ENCODE results near the gene SZT2.
"Not testable (repeated sequence)": the region's sequence is repeated elsewhere in the genome, so short reads cannot be mapped to it uniquely, and the experiment has no call there.

SZT2 gene

DNA sequence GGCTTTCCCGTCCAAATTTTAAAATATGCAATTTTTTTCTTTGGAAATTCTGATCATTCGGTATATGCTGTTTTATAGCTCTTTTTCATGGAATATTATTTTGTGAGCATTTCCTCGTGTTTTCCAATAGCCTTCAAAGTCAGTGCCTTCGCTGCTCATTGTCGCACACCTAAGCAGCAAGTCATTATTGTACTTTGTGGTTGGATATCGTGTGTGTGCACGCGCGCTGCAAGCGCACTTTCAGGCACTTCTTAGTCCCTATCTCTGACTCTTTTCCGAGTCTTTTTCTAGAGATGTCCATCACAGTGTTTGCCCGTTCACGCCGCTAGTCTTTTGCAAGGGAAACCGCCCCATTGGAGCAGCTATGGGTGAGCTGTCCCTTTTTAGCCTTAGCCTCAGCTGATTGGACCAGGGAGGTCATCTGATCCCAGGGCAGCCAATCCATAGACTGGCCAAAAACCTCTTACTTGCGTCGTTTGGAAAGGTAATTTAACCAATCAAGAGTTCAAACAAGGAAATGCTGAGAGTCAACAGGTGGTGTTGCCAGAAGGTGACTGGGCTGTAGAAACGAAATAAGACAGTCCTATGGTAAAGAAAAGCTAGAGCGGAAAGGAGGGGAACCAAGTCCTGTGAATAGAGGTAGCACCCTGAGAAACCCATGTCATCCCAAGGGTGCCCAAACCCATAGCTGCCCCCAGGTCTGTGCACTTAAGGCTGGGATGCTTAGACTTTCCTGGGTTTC lies 64.7 kb downstream of the SZT2 start:
- peak; percentile 34 for DNase-seq (ENCODE audit: low read depth)

DNA sequence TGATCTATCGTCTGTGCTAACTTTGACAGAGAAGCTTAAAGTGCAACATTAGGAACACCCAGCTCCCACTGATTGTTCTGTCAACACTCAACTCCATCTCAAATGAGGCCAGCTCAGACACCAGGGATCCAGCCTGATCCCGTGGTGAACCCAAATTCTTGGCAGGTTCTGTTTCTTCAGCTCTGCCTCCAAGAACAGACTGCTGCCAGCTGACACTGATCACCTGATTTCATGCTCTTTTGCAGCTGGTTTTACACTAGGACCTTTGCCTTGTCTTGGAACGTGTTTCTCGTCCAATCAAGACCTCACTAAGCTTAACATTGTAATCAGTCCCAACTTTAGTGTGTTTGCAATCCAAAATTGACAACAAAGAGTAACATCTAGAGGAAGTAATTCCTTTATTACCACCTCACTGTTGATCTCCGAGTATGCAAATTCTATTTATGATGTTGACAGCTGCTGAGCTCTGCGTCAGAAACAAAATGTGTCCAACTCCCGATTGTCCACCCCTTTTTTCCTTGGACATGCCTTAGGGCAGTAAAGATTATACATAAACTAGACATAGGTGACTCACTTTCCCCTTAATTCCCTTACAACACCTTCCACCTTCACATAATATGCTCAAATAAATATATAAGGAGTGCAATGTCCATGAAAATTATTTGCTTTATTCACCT lies 65.7 kb downstream of the SZT2 start:
- no peak for DNase-seq (ENCODE audit: low read depth)

DNA sequence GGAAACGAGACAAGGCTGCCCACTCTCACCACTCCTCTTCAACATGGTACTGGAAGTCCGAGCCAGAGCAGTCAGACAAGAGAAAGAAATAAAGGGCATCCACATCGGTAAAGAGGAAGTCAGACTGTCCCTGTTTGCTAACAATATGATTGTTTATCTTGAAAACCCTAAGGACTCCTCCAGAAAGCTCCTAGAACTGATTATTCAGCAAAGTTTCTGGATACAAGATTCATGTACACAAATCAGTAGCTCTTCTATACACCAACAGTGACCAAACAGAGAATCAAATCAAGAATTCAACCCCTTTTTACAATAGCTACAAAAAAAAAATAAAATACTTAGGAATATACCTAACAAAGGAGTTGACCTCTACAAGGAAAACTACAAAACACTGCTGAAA lies 68.7 kb downstream of the SZT2 start:
- DNase-seq (ENCODE audit: low read depth): not testable (repeated sequence)

DNA sequence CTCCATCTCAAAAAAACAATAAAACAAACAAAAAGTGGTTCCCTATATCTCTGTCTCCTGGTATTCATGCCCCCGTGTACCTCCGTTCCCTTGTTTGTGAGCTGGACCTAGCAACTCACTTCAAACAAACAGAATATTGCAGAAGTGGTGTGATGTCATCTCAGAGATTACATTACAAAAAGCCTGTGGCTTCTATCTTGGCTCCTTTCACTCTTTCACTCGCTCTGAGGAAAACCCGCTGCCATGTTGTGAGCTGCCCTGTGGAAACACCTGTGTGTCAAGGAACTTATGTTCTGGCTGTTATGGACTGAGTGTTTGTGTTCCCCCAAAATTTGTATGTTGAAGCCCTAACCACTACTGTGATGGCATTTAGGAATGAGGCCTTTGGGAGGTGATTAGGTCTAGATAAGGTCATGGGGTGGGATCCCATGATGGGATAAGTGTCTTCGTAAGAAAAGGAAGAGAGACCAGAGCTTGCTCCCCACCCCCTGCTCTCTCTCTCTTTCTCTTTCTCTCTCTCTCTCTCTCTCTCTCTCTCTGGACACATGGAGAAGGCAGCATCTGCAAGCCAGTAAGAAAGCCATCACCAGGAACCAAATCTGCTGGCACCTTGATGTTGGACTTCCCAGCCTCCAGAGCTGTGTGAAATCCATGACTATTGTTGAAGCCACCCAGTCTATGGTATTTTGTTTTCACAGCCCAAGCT lies 71.4 kb downstream of the SZT2 start:
- DNase-seq (ENCODE audit: low read depth): no peak

DNA sequence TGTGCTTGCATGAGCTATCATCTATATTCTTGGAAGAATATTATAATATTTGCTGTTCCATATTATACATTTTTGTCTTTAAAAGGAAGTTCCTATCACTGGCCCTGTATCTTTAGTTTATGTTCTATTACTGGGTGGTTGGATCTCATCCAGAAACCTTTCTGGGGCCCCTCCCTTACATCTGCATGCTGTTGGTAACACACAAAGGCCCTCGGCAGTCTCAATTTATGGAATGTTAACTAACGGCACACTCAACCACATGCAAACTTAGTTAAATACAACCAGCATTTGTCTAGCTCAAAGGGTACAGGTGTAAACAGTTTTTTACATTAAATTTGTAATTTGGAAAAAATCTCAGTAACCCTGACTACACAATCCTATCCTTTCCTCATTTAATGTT lies 73.8 kb downstream of the SZT2 start:
- no peak for DNase-seq (ENCODE audit: low read depth)

DNA sequence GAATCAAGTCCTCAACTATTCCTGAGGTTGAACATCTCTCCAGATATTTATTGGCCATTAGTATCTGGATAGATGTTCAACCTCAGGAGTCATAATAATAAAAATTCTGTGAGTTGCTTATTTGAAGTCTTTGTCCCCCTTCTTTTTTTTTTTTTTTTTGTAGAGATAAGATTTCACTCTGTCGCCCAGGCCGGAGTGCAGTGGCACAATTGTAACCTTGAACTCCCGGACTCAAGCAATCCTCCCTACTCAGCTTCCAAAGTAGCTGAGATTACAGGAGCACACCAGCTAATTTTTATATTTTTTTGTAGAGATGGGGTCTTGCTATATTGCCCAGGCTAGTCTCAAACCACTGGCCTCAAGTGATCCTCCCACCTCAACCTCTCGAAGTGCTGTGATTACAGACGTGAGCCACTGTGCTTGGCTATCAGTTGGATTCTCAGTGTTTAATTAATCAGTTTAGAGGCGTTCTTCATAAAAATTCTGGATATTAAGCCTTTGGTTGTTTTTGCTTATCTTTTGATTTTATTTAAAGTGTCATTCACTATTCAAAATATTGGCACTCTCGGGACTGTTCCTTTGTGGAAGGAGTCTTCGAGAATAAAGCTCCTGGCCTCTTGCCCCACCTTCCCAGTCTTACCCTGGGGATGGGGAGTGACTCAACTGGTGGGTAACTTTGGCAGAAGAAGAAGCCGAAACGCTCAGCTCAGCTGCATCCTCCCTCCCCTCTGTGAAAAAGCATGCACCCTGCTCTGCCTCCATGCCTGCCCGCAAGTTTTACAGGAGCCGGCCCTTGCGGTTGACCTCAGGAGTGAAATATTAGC lies 75.2 kb downstream of the SZT2 start:
- no peak for DNase-seq (ENCODE audit: low read depth)

DNA sequence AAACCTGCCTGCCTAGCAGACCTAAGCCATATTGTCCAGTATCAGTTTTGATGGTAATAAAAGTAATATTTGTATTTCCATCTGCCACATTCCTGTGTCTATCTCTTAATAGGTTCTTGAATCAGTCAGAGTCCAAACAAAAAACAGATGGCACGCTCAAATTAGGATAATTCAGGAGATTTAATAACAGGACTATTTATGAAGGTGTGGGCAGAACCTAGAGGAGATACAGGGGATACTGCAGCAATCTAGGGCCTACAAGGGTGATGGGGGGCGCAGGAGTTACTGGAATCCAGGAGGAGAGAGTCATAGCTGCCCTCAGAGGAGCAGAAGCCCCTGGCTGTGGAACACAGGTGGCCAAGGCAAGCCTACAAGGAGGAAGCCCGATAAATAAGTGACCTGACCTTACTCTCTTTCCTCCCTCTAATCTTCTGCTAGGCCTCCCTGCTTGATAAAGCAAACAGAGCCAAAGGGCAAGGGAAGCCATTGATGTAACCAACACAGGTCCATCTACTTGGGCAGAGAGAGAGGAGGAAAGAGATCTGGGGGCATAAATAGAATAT lies 75.9 kb downstream of the SZT2 start:
- no peak for DNase-seq (ENCODE audit: low read depth)

DNA sequence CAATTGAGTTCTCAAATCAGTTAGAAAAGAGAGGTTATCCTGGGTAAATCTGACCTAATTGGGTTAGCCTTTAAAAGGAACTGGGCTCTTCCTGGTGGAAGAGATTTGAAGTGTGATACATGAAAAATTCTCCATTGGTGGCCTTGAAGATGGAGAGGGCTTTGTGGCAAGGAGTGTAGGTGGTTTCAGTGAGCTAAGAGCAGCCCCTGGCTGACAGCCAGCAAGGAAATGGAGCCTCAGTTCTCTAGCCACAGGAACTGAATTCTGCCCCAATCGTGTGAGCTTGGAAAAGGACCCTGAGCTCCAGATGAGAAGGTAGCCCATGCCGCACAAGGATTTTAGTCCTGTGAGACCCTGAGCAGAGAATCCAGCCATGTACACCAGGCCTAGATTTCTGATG lies 76.7 kb downstream of the SZT2 start:
- DNase-seq (ENCODE audit: low read depth): no peak

DNA sequence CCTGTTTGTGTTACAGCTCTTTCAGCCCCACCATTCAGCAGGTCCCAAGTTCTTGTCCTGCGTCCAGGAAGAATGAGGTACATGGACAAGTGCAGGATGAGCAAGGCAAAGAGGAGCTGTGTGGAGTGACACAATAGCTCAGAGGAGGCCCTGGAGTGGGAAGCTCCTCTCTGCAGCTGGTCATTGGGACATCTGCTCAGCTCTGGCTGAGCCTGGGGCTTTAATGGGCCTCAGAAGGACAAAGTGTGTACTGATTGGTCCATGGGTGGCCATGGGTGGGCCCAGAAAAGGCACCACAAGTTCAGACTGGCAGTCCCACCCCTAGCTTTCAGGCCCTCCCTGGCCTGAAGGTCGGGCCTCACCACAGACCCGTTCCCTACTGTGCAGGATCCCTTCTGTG lies 78.7 kb downstream of the SZT2 start:
- no peak for DNase-seq (ENCODE audit: low read depth)

DNA sequence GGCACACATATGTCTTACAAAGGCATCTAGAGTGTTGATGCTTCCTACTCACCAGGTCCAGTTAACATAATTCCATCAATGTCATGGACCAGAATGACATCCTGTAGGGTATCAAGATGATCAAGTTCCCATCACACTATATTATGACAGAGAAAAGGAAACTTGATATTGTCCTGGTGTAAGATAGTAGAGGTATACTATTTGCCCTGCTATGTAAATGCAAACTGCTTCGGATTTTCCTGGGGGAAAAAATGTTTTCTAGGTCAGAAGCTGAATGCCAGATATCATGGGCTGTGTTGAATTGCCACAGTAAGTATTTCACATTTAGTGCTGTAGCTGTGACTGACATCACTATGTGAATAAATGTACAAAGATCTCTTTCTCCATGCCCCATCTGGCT lies 80.2 kb downstream of the SZT2 start:
- no peak for DNase-seq (ENCODE audit: low read depth)

DNA sequence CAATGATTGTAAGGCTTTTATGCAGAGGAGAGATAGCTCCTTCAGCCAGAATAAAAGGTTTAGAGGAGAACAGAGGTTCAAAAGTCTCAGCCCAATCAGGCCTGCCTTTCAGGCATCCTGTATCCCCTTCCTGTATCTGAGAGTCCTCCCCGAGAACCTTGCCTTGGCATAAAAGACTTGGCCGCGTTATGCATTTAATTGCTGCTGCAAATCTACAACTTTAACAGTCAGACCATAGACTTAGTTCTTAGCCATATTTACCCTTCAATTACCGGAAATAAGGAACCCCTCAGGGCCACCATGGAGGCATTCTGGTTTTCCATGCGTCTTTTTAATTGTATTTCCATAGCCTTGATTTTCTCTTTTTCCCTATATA lies 82.4 kb downstream of the SZT2 start:
- no peak for DNase-seq (ENCODE audit: low read depth)

DNA sequence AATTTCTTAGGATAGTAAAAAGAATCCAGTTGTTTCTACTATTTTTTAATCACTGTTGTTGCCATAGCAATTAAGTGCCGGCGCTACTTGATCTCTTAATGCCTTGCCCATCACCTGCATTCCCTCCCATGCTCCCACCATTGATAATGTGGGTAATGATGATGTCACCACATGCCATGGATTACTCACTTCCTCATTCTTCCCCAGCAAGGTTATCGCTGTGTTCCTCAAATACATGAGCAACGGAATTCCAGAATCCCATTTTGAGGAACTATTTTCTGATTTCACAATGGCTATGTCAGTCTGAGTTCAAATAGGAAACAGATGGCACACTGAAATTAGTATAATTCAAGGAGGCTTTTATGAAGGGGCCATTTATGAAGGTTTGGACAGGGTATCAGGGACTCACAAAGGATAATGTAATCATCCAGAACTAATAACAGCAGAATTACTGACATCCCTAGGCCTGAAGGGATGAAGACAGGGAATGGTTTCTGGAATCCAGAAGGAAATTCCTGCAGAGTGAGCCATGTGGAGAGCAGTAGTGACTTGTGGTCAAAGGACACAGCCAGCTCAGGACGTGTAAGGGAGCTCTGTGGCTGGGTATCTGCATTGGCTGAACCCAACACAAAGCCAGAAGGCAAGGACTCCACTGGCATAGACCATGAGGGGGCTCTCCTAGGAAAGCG lies 82.9 kb downstream of the SZT2 start:
- DNase-seq (ENCODE audit: low read depth): not testable (repeated sequence)

DNA sequence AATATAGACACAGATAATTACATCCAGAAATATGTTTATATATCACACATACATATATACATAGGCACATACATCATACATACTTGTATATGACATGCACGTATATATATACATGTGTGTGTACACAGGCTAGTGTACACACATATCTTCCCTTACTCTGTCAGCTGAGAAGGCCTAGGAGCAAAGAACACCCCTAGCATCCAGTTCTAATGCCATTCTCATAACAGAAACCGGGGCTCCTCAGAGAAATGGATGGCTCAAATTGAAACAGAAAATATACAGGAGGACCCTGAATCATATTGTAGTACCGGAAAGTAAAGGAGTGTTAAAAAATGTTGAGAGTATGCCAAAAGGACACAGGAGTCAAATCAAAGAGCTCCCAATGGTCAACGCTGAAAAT lies 83.8 kb downstream of the SZT2 start:
- no peak for DNase-seq (ENCODE audit: low read depth)

DNA sequence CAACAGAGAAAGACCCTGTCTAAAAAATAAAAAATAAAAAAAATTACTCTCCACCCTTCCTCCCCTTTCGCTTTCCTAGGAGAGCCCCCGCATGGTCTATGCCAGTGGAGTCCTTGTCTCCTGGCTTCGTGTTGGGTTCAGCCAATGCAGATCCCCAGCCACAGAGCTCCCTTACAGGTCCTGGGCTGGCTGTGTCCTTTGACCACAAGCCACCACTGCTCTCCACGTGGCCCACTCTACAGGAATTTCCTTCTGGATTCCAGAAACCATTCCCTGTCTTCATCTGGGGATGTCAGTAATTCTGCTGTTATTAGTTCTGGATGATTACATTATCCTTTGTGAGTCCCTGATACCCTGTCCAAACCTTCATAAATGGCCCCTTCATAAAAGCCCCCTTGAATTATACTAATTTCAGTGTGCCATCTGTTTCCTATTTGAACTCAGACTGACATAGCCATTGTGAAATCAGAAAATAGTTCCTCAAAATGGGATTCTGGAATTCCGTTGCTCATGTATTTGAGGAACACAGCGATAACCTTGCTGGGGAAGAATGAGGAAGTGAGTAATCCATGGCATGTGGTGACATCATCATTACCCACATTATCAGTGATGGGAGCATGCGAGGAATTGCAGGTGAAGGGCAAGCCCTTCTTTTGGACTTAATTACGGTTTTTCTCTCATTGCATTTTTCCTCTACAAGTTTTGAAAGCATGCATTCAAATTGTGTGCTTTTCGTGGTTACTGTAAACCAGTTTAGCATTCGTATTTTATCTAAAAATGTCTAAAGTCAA lies 86.1 kb downstream of the SZT2 start:
- not testable (repeated sequence) for DNase-seq (ENCODE audit: low read depth)

DNA sequence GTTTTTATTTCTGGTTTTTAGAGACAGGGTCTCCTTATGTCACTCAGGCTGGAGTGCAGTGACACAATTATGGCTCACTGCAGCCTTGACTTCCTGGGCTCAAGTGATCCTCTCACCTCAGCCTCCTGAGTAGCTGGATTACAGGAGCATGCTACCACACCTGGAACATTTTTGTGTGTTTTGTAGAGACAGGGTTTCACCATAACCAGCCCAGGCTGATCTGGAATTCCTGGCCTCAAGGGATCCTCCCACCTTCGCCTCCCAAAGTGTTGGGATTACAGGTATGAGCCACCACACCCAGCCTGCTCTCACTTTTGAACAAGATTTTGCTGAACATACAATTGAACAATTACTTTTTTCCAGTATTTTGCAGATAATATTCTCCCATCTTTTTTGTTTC lies 88.0 kb downstream of the SZT2 start:
- DNase-seq (ENCODE audit: low read depth): no peak

DNA sequence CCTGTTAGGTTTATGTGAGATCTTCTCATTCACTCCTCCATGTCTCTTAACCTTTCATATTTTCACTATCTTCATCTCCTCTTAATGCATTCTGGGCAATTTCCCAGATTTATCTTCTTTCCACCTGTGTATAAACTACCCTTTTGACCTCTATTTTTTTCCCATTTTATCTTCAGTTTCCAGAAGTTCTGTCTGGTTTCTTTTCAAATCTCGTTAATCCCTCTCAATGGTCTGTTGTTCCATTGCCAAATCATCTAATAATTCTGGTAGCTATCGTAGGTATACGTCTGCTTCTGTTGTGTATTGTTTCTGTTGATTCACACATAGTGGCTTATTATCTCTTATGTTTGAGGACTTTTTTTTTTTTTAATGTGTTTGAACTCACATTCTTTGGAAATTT lies 89.7 kb downstream of the SZT2 start:
- DNase-seq (ENCODE audit: low read depth): no peak

DNA sequence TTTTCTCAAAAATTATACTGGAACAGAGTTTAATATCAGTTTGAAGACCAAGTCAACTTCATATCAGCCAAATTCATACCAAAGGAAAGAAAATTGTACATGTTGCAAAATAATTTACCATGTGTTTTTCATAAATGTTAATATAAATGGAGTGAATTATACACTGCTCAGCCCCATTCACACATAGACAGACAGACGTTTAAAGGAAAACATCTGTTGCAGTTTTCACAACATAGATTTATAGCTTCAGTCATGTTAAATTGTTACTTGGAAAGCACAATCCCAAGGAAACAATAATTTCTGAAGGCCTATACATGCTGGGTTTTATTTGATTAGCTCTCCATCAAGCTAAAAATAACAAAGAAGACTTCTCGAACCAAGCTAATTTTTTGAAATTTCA lies 91.8 kb downstream of the SZT2 start:
- DNase-seq (ENCODE audit: low read depth): no peak

DNA sequence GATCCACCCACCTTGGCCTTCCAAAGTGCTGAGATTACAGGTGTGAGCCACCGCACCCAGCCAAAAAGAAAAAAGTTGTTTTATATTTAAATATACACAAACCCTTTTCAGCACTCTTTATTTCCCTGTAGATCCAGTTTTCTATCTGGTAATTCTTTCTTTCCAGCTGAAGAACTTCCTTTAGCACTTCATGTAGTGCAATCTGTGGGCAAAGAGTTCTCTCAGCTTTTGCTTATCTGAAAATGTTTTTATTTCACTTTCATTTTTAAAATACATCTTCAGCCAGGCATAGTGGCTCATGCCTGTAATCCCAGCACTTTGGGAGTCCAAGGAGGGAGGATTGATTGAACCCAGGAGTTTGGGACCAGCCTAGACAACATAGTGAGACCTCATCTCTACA lies 92.5 kb downstream of the SZT2 start:
- DNase-seq (ENCODE audit: low read depth): no peak

DNA sequence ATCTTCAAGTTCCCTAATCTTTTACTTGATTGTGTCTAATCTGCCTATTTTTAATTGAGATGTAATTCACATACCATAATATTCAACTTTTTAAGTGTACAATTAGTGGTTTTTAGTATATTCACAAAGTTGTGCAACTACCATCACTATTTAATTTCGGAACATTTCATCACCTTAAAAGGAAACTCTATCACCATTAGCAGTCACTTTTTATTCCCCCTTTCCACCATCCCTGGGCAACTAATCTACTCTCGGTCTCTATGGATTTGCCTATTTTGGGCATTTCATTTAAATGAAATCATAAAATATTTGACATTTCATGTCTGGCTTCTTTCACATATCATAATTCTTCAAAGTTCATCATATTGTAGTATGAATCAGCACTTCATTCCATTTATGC lies 94.7 kb downstream of the SZT2 start:
- DNase-seq (ENCODE audit: low read depth): no peak

DNA sequence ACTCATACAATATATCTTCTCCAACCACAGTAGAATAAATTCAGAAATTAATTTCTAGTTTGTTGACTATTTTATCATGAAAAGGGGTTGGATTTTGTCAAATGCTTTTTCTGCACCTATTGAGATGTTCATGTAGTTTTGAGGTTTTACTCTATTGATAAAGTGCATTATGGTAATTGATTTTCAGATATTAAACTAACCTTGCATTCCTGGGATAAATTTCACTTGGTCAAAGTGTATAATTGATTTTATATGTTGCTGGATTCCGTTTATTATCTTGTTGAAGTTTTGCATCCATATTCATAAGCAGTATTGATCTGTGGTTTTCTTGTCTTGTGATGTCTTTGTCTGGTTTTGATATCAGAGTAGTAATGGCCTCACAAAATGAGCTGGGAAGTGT lies 98.5 kb downstream of the SZT2 start:
- no peak for DNase-seq (ENCODE audit: low read depth)

DNA sequence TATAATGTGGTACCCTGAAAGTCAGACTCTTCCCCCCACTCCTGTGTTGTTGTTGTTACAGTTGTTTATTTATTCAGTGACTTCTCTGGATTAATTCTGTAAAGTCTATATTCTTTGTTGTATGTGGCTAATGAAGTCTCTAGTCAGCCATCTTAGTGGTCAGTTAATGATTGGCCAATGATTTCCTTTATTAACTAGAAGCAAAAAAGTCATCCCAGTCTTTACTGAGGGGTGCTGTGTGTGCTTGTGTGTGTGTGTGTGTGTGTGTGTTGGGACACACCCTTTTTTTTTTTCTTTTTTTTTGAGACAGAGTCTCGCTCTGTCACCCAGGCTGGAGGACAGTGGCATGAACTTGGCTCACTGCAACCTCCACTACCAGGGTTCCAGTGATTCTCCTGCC lies 101.4 kb downstream of the SZT2 start:
- no peak for DNase-seq (ENCODE audit: low read depth)
